GM12878 (cell line): Measurements from ENCODE around the gene CFDP1.

Experiments used
- EZH2 ChIP-seq: IDR thresholded peaks from 2 replicates; pipeline ENCODE4 v1.6.1; 2012; ENCODE audit warnings: low read depth, mild to moderate bottlenecking, control low read depth, inconsistent platforms, low read length, borderline replicate concordance; ENCODE audit not compliant: control insufficient read depth
- NFIC ChIP-seq: IDR thresholded peaks from 2 replicates; pipeline ENCODE4 v1.6.1; 2012; ENCODE audit warnings: low read depth, mild to moderate bottlenecking, inconsistent platforms, low read length, moderate library complexity
- REST ChIP-seq: IDR thresholded peaks from 2 replicates; pipeline ENCODE4 v1.6.1; 2012; ENCODE audit warnings: mild to moderate bottlenecking, low read depth, low read length

- TF ChIP-seq NFIC = no peak
- no peak for TF ChIP-seq EZH2
- TF ChIP-seq REST = no peak
Observed at GRCh38 chr16:75382611-75383010, 50.7 kb downstream of the CFDP1 start.
